ENCODE measurements around the gene OST4.
"Not testable (repeated sequence)": the region's sequence is repeated elsewhere in the genome, so short reads cannot be mapped to it uniquely, and the experiment has no call there.

OST4 gene

DNA sequence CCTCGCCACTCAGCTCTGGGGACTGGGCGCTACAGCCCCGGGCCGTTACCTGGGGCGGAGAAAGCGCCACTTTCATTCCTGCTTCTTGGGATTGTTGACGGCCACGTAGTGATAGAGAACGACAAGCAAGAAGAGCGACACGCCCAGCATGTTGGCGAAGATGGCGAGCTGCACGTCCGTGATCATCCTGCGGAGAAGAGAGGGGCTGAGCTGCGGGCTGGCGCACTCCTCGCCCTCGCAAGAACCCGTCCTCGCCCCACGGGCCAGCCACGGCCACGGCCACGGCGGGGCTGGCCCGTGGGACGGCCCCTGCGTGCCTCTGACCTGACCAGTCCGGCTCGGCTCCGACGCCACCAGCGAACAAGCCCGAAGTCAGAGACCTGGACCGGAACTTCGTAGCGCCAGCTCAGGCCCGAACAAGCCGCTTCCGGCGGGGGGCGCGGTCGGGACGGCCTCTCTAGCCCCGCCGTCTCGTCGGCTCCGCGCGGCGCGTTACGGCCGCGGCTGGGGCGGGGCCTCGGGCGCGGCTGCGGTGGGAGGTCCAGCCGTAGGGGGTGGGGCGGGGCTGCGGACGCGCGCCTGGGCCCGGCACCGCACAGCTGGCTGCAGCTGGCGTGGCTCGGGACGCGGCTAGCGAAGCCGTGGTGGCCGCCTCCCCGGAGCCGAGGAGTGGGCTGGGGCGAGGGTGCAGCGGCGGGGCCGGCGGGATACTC lies at the start of gene OST4:
Gene OST4 (minus strand): TSS at position 378 of the 713 bp plus-strand sequence.
- in situ Hi-C loops (cut with HindIII; ENCODE audit: low sequenced_read_pairs): no loop called here

DNA sequence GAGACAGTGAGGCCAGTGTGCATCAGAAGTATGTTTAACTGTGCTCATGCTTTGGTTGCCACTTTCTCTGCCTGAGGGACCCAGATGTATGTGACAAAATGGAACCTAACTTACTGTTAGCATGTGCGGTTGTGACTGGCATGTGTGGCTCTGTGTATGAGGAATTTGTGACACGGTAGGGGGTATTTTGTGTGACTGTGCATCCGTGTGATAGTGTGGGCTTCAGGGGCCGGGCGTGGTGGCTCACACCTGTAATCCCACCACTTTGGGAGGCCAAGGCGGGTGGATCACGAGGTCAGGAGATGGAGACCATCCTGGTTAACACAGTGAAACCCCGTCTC lies 47.8 kb upstream of the OST4 start:
- in situ Hi-C loops (cut with HindIII; ENCODE audit: low sequenced_read_pairs): not testable (repeated sequence)

DNA sequence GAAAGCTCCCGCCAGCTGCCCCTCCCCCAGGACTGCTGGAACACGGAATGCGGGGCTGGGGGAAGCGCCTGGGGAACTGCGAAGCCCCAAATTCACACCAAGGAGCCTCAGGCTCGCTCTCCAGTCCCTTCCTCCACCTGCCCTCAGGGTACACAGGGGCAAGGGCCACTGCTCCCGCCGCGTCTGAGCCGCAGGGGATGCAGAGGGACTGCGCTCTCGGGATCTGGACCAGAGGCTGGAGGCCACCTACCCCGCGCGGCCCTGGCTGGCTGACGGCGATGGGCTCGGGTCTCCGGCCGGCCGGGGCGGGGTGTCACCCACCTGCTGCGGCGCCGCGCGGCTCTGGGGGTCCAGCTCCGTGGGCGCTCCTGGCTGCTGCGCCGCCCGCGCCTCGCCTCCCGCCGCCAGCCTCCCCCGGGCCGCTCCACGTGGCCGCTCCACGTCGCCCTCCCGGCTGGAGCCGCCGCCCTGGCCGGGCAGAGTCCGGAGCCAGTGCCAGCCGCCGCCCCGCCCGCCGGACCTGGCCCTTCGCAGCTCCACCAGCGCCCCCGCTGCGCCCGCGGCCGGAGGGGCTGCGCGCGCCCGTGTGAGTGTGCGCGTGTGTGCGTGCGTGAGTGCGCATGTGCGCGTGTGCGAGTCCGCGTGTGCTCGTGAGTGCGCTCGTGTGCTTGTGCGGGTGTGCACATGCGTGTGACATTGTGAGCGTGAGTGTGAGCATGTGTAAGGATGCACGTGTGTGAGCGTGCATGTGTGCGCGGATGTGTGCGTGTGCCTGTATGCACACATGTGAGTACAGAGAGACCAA lies 47.3 kb upstream of the OST4 start, which contains the start of gene CGREF1:
Gene CGREF1 (minus strand): TSS at position 604 of the 805 bp plus-strand sequence. CDS start 14,762 bp downstream, outside the sequence.
- in situ Hi-C loops (cut with HindIII; ENCODE audit: low sequenced_read_pairs): no loop called here

DNA sequence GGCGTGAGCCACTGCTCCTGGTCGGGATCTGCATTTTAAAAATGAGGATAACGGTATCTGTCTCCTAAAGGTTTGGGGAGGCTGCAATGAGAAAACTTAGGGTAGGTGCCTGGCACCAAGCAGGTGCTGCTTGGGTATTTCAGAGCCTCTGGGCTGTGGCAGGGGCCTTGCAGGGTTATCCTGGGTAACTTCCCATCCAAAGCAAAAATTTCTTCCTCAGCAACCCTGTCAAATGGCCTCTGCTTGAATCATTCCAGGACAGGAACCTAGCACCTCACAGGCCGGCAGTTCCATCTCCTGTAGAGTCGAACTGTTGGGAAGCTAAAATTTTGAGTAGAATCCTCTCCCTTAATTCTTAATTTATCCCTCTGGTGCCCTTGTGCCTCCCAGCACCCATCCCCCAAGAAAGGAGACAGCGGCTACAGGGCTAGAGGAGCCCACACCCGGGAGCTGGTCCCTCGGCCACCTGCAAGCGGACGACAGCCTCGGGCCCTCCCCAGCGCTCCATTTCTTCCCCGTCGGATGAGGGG lies 46.6 kb upstream of the OST4 start:
- in situ Hi-C loops (cut with HindIII; ENCODE audit: low sequenced_read_pairs): no loop called here

DNA sequence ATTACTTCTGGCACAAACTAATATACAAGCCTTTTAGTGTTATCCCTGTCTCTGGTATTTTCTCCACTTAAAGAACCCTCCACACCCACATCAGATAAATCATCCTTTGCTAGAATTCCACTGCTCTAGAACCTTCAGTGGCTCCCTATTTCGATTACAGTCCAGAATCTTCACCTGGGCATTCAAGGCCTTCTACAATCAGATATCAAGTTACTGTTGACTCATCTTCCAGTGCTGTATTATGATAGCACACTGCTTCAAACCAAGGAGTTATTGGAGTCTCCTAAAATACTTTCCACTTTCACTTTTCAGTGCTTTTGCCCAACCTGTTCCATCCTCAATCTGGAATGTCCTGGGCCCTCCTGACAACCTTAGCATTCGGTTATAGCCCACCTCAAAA lies 44.1 kb upstream of the OST4 start:
- in situ Hi-C loops (cut with HindIII; ENCODE audit: low sequenced_read_pairs): no loop called here

DNA sequence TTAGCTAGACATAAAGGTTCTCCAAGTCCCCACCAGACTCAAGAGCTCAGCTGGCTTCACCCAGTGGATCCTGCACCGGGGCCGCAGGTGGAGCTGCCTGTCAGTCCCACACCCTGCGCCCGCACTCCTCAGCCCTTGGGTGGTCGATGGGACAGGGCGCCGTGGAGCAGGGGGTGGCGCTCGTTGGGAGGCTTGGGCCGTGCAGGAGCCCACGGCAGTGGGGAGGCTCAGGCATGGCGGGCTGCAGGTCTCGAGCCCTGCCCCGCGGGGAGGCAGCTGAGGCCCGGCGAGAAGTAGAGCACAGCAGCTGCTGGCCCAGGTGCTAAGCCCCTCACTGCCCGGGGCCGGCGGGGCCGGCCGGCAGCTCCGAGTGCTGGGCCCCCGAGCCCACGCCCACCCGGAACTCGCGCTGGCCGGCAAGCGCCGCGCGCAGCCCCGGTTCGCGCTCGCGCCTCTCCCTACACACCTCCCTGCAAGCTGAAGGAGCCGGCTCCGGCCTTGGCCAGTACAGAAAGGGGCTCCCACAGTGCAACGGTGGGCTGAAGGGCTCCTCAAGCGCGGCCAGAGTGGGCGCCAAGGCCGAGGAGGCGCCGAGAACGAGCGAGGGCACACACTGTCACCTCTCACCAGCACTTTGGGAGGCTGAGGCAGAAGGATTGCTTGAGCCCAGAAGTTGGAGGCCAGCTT lies 40.1 kb upstream of the OST4 start:
- in situ Hi-C loops (cut with HindIII; ENCODE audit: low sequenced_read_pairs): not testable (repeated sequence)

DNA sequence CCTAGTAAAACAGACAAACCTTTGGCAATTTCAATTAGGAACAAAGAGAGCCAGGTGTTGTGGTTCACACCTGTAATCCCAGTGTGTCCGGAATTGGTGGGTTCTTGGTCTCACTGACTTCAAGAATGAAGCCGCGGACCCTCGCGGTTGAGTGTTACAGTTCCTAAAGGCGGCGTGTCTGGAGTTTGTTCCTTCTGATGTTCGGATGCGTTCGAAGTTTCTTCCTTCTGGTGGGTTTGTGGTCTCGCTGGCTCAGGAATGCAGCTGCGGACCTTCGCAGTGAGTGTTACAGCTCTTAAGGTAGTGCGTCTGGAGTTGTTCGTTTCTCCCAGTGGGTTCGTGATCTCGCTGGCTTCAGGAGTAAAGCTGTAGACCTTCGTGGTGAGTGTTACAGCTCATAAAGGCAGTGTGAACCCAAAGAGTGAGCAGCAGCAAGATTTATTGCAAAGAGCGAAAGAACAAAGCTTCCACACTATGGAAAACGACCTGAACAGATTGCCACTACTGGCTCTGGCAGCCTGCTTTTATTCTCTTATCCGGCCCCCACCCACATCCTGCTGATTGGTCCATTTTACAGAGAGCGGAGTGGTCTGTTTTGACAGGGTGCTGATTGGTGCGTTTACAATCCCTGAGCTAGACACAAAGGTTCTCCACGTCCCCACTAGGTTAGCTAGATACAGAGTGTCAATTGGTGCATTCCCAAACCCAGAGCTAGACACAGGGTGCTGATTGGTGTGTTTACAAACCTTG lies 39.3 kb upstream of the OST4 start:
- in situ Hi-C loops (cut with HindIII; ENCODE audit: low sequenced_read_pairs): not testable (repeated sequence)

DNA sequence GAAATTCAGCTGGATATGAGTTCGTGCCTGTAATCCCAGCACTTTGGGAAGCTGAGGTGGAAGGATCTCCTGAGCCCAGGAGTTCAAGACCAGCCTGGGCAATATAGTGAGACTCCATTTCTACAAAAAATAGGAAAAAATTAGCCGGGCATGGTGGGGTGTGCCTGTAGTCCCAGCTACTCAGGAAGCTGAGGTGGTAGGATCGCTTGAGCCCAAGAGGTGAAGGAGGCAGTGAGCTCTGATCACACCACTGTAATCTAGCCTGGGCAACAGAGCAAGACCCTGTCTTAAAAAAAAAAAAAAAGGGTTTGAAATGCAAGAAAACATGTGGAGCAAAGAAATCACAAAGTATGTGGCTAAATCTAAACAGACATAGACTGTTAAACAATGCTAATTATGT lies 37.6 kb upstream of the OST4 start:
- in situ Hi-C loops (cut with HindIII; ENCODE audit: low sequenced_read_pairs): no loop called here

DNA sequence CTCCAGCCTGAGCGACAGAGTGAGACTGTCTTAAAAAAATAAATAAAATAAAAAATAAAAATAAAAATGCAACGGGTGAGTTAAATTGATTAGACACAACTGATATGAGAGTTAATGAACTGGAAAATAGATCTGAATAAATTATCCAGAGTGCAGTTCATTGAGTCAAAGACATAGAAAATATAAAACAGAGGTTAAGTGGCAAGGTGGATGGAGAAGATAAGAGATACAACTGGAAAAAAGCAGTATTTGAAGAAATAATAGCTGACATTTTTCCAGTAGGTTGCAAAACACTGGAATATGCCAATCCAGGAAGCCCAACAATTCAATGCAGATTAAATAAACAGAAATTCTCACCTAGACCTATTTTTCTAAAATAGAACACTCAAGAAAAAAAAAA lies 36.8 kb upstream of the OST4 start:
- in situ Hi-C loops (cut with HindIII; ENCODE audit: low sequenced_read_pairs): no loop called here

DNA sequence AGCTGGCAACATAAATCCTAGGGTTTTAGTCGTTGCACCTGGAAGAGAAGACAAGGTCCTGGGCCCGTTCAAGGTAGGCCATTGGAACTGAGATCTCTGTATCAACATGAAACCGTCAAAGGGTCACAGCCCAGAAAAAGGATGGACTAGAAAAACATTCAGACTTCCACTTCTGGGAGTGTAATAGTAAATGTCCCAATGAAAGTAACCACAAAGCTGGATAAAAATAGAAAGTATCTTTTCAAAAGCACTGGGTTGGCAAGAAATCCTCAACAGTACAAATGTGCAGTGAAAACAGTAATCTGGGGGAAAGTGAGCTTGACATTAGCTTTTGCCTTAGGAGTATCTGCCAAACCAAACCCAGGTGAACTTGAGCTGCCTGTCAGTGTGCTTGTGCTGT lies 34.5 kb upstream of the OST4 start:
- in situ Hi-C loops (cut with HindIII; ENCODE audit: low sequenced_read_pairs): no loop called here

DNA sequence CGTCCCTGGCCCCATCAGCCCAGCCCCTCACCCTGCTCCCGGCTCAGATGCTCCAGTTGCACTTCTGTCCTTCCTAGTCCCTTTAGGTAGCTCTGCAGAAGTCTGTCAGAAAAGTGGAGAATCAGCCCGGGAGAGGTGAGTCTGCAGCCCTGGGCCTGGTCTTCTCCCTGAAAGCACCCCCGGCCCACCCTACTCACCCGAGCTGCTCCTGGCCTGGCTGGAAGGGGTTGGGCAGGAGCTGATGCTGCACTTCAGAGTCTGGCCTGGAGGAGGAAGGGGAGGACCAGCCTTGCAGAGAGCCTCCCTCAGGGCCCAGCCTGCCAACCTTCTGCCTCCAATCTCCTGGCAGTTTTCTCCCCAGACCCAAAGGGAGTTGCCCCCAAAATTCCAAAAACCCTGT lies 30.9 kb upstream of the OST4 start:
- in situ Hi-C loops (cut with HindIII; ENCODE audit: low sequenced_read_pairs): no loop called here

DNA sequence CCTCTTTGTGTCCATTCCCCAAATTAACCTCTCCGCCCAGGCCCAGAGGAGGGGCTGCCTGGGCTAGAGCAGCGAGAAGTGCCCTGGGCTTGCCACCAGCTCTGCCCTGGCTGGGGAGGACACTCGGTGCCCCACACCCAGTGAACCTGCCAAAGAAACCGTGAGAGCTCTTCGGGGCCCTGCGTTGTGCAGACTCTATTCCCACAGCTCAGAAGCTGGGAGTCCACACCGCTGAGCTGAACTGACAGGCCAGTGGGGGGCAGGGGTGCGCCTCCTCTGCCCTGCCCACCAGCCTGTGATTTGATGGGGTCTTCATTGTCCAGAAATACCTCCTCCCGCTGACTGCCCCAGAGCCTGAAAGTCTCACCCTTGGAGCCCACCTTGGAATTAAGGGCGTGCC lies 28.6 kb upstream of the OST4 start:
- in situ Hi-C loops (cut with HindIII; ENCODE audit: low sequenced_read_pairs): no loop called here

DNA sequence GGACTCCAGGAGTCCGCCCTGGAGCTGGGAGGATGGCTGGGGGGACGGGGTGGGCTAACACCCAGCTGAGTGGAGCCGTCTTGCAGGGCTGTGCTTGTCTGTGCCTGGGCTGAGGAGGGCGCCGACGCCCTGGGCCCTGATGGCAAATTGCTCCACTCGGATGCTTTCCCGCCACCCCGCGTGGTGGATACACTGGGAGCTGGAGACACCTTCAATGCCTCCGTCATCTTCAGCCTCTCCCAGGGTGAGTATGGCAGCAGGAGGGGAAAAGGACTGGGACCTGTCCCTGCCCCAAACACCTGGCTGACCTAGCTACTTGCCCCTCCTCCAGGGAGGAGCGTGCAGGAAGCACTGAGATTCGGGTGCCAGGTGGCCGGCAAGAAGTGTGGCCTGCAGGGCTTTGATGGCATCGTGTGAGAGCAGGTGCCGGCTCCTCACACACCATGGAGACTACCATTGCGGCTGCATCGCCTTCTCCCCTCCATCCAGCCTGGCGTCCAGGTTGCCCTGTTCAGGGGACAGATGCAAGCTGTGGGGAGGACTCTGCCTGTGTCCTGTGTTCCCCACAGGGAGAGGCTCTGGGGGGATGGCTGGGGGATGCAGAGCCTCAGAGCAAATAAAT lies 28.0 kb upstream of the OST4 start:
- in situ Hi-C loops (cut with HindIII; ENCODE audit: low sequenced_read_pairs): no loop called here

DNA sequence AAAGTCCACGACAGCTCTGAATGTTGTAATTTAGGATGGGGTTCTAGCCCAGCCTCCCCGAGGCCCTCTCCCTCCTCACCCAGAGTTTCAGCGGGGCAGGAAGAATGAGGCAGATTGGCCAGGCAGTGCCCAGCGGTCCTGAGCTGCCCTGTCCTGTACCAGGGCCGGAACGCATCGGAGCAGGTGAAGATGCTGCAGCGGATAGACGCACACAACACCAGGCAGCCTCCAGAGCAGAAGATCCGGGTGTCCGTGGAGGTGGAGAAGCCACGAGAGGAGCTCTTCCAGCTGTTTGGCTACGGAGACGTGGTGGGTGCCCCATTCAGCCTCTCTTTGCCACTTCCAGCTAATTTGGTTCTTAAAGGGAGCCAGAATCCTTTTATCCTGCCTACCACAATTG lies 25.9 kb upstream of the OST4 start:
- in situ Hi-C loops (cut with HindIII; ENCODE audit: low sequenced_read_pairs): no loop called here

DNA sequence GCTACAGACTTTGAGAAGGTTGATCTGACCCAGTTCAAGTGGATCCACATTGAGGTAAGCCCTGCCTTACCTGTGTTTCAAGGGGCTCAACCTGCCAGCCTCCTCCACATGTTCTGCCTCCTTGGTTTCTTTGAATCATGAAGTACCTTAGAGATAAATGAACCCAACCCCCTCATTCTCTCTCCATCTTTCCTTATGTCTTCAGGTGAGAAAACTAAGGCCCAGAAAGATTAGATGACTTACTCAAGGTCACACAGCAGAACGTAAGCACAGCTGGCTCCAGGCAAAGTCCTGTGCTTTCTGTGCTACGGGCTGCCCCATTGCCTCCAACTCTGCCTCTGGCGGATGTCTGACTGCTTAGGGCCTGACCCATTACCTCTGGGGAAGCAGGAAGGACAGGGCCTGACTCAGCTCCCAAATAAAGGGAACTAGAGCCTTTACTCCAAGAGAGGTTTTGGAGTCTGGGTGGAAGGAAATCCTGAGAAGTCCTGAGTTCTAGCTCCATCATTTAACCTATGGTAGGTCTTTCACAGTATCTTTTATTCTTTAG lies 25.4 kb upstream of the OST4 start:
- in situ Hi-C loops (cut with HindIII; ENCODE audit: low sequenced_read_pairs): no loop called here

DNA sequence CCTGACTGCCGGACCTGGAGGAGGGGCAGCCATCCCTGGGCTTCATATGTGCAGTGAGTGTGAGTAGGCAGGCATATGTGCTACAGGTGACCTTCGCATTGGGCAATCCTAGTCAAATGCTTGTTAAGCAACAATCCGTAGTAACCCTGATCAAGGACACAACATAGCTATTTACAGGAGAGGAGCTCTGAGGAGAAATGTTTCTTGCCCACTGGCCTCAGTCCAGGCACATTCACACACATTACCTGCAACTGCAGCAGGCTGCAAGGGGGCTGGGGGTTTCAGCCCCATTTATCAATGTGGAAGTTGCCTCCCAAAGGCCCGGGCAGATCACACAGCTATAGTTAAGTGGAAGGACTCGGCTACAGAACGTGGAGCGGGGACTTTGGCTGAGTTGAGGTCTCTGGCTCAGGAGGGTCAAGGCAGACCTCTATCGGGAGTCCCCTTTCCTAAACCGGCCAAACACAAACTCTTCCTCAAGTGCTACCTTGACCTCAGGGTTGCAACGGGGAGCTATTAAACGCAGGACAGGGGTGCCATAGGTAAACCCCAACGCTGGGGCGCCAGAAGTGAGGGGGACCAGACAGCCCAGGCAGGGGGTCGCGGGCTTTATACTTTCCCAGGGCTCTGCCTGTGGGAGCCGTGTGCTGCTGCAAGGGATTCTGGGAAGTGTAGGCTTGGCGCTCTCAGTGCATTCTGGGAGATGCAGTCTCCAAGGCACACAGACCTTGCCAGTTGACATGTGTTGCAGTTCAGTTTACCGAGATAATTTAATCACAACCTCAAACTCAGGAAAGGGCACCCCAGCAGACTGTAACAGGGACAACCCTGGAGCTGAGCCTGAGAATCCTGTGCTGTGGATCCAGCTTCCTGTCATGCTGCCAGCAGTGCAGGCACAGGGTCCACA lies 24.5 kb upstream of the OST4 start:
- in situ Hi-C loops (cut with HindIII; ENCODE audit: low sequenced_read_pairs): no loop called here

DNA sequence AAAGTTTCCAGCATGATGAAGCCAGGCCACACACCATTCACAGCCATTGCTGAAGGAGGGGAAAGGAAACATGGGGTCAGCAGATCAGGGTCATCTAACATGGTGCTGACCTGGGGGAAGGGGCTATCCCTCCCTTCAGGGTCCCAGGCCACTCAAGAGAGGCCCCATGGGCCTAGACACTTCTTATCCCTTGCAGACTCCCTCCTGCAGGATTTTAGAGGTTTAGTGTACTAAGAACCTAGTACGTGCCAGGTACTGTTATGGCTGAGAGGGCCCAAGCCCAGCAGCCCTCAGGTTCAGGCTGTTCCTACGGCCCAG lies 23.9 kb upstream of the OST4 start:
- in situ Hi-C loops (cut with HindIII; ENCODE audit: low sequenced_read_pairs): no loop called here

DNA sequence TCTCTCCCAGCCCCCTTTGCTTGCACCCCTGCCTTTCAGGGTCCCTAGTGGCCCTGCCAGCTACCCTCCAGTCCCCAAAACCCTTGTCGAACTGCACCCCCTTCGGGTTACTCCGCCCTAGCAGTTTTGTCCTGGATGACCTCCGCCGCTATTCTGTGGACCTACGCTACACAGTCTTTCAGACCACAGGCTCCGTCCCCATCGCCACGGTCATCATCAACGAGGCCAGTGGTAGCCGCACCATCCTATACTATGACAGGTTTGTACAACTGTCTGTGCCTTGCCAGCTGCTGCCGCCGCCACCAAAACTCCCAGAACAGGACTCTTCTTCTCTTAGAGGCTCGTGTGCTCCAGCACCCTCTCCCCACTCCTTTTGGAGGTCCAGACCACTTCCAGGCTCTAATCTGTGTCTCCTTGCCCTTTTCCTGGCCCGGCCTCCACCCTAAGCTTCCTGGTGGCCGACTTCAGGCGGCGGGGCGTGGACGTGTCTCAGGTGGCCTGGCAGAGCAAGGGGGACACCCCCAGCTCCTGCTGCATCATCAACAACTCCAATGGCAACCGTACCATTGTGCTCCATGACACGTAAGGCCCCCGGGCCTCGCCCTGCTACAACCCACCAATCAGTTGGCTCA lies 23.0 kb upstream of the OST4 start:
- in situ Hi-C loops (cut with HindIII; ENCODE audit: low sequenced_read_pairs): loop anchor here (5.0 kb wide), 1 partner anchor 77 kb away; no protein-coding TSS in a partner anchor
